Activated effector memory CD4-positive, alpha-beta T cell treated with Interleukin-2 at 50 U/mL for 16 hours (primary cell): Measurements from ENCODE around the gene MAS1.
"Not testable (repeated sequence)": the region's sequence is repeated elsewhere in the genome, so short reads cannot be mapped to it uniquely, and the experiment has no call there.

Source experiments
- DNase-seq: peaks from one replicate; pipeline ENCODE4 v3.0.0-alpha.2; 2020

The MAS1 gene

GRCh38 chr6:159890792-159891191, at the start of gene MAS1:
Gene MAS1 (plus strand): TSS chr6:159890988. CDS start chr6:159906956, 15,968 bp downstream.
- DNase-seq: no peak

GRCh38 chr6:159842035-159842434, 48.8 kb upstream of the MAS1 start:
- no peak for DNase-seq

GRCh38 chr6:159844737-159845645, 45.8 kb upstream of the MAS1 start:
- no peak for DNase-seq

GRCh38 chr6:159848552-159848951, 42.2 kb upstream of the MAS1 start:
- DNase-seq: not testable (repeated sequence)

- DNase-seq: not testable (repeated sequence)
Measured at GRCh38 chr6:159849851-159850250, 40.9 kb upstream of the MAS1 start.

GRCh38 chr6:159852877-159853276, 37.9 kb upstream of the MAS1 start:
- DNase-seq: no peak

- no peak for DNase-seq
Measured at GRCh38 chr6:159853754-159854153, 37.0 kb upstream of the MAS1 start.

GRCh38 chr6:159854959-159855358, 35.8 kb upstream of the MAS1 start:
- no peak for DNase-seq

GRCh38 chr6:159858259-159858658, 32.5 kb upstream of the MAS1 start:
- DNase-seq: no peak

- DNase-seq: no peak
Measured at GRCh38 chr6:159860482-159860881, 30.3 kb upstream of the MAS1 start.

- DNase-seq: no peak
Measured at GRCh38 chr6:159862103-159862502, 28.7 kb upstream of the MAS1 start.

GRCh38 chr6:159863341-159863740, 27.4 kb upstream of the MAS1 start:
- DNase-seq: not testable (repeated sequence)

- no peak for DNase-seq
Measured at GRCh38 chr6:159865226-159865920, 25.4 kb upstream of the MAS1 start.

- no peak for DNase-seq
Measured at GRCh38 chr6:159866286-159867247, 24.2 kb upstream of the MAS1 start.

GRCh38 chr6:159871241-159871640, 19.5 kb upstream of the MAS1 start:
- DNase-seq: no peak

GRCh38 chr6:159871906-159872305, 18.9 kb upstream of the MAS1 start:
- no peak for DNase-seq

- DNase-seq: no peak
Measured at GRCh38 chr6:159874435-159874834, 16.4 kb upstream of the MAS1 start.

GRCh38 chr6:159875194-159875593, 15.6 kb upstream of the MAS1 start:
- DNase-seq: no peak

GRCh38 chr6:159876242-159876641, 14.5 kb upstream of the MAS1 start:
- DNase-seq: no peak

GRCh38 chr6:159877256-159877808, 13.5 kb upstream of the MAS1 start:
- no peak for DNase-seq

- no peak for DNase-seq
Measured at GRCh38 chr6:159878341-159878740, 12.4 kb upstream of the MAS1 start.

- no peak for DNase-seq
Measured at GRCh38 chr6:159879856-159880255, 10.9 kb upstream of the MAS1 start.
